ENCODE measurements around the gene GTPBP3. TPM values are rescaled to one million over a fixed set of nuclear protein-coding genes. Genes with fewer than 3 reads are reported as not detected.
A peak's percentile ranks its signal among the peaks of the same experiment; 100 is the strongest.

The GTPBP3 gene
- total and polyA plus RNA-seq, 9 of the 15 experiments (the other 6 are each of a cell fraction or from before 2014, with no cell fraction given), result 4.9 to 124 (median 22.6) TPM

DNA sequence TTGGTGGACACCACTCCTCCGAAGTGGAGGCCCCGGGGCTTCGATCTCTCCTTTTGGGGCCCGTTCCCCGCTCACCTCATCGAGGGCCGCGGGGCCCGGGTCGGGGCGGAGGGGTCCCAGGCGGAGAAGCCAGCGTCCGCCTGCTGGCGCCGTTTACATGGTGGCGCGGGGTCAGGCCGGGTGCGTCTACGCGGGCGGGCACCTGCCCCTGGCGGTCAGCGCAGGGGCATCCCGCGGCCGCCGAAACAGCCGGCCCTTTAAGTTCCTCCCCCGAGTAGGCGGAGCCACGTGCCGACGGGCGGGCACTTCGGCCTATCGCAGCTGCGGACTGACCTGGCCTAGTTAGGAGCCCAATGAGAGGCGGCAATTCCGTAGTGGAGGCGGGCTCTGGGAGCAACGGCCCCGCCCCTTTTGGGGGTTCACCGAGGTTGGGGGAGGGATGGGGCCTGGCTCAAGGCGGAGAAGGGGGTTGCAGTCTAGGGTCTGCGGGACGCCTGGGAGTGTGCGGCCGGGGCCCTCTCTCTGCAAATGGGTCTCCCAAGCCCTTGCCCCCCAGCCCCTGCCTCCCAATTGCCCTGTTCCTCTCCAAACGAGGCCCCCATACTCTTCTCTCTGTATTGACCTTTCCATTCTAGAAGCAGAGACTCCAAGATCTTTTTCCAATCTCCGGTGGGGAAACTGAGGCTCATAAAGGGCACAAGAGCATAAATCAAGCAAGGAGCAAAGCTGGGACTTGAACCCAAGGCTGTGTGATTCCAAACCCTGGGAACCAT, 34.0 kb upstream of the GTPBP3 start, which contains the start of gene ABHD8 (continued):
- TF ChIP-seq CHD4 (IDR thresholded peaks at IDR 0.05; ENCODE audit: insufficient read depth, insufficient replicate concordance, low read depth, low read length, poor library complexity, severe bottlenecking) (no peak), ERF (CRISPR knock-in tag; IDR thresholded peaks at IDR 0.05) (no peak), GTF2A2 (tag; IDR thresholded peaks at IDR 0.05) (no peak), ZBTB8A (IDR thresholded peaks at IDR 0.05; ENCODE audit: partially characterized antibody) (no peak), GTF3C2 (IDR thresholded peaks at IDR 0.05; ENCODE audit: borderline replicate concordance, extremely low read depth, insufficient read length) (no peak), E2F4 (CRISPR knock-in tag; IDR thresholded peaks at IDR 0.05; ENCODE audit: low read depth) (no peak), LCOR (CRISPR knock-in tag; IDR thresholded peaks at IDR 0.05) (0 out of 2 replicates have a peak, but pooled peaks have one; percentile 45), MED1 (CRISPR knock-in tag; IDR thresholded peaks at IDR 0.05; ENCODE audit: borderline replicate concordance) (no peak), EZH2 (IDR thresholded peaks at IDR 0.05; ENCODE audit: borderline replicate concordance, low read depth, low read length) (no peak), KDM4B (IDR thresholded peaks at IDR 0.05; ENCODE audit: borderline replicate concordance in 2 of 2, low read depth in 1 of 2) (no peak), PHB (CRISPR knock-in tag; IDR thresholded peaks at IDR 0.05) (no peak), CTCFL (IDR thresholded peaks at IDR 0.05; ENCODE audit: borderline replicate concordance, insufficient read depth, low read depth, low read length, poor library complexity, severe bottlenecking) (peak; percentile 85), XRCC5 (IDR thresholded peaks at IDR 0.05; ENCODE audit: low read depth, low read length) (peak; percentile 55; the same call in 1 of the 2 replicates), MXI1 (IDR thresholded peaks at IDR 0.05; ENCODE audit: low read depth, low read length) (peak; percentile 27; the same call in 1 of the 2 replicates), HDAC2 (IDR thresholded peaks at IDR 0.05) (no peak), NUFIP1 (IDR thresholded peaks at IDR 0.05; ENCODE audit: partially characterized antibody) (no peak), HNRNPLL (IDR thresholded peaks at IDR 0.05; ENCODE audit: low read depth, low read length, poor library complexity, severe bottlenecking) (peak; percentile 36), SRF (CRISPR knock-in tag; IDR thresholded peaks at IDR 0.05) (no peak; a peak in 1 of 4 replicates), CREBBP (IDR thresholded peaks at IDR 0.05; ENCODE audit: low read depth, low read length) (no peak), CXXC5 (CRISPR knock-in tag; IDR thresholded peaks at IDR 0.05) (peak; percentile 86)
